ENCODE data around the gene ATP5MC3.

ATP5MC3 gene

GRCh38 chr2:175156534-175156933 is 25.0 kb downstream of the ATP5MC3 start:
- no peak overlapping the region for H3K4me3 ChIP-seq (ENCODE audit: low read depth, low read length)
- TF ChIP-seq CTCF (conservative IDR thresholded peaks at IDR 0.05; ENCODE audit: low read depth, low read length) = no peak
- DNase-seq (ENCODE audit: low read depth) = no peak

GRCh38 chr2:175154661-175155082 is 26.8 kb downstream of the ATP5MC3 start:
- no peak for TF ChIP-seq CTCF (conservative IDR thresholded peaks at IDR 0.05; ENCODE audit: low read depth, low read length)
- no peak overlapping the region for H3K4me3 ChIP-seq (ENCODE audit: low read depth, low read length)
- peak; percentile 82 for DNase-seq (ENCODE audit: low read depth)

- H3K4me3 ChIP-seq (ENCODE audit: low read depth, low read length) = no peak overlapping the region
- DNase-seq (ENCODE audit: low read depth) = no peak
- no peak for TF ChIP-seq CTCF (conservative IDR thresholded peaks at IDR 0.05; ENCODE audit: low read depth, low read length)
Observed at GRCh38 chr2:175152242-175152641, 29.3 kb downstream of the ATP5MC3 start.

- DNase-seq (ENCODE audit: low read depth) = peak; percentile 38
- no peak overlapping the region for H3K4me3 ChIP-seq (ENCODE audit: low read depth, low read length)
- TF ChIP-seq CTCF (conservative IDR thresholded peaks at IDR 0.05; ENCODE audit: low read depth, low read length) = no peak
Observed at GRCh38 chr2:175151791-175152190, 29.7 kb downstream of the ATP5MC3 start.

- no peak for TF ChIP-seq CTCF (conservative IDR thresholded peaks at IDR 0.05; ENCODE audit: low read depth, low read length)
- DNase-seq (ENCODE audit: low read depth) = peak; percentile 44
- no peak overlapping the region for H3K4me3 ChIP-seq (ENCODE audit: low read depth, low read length)
Observed at GRCh38 chr2:175147186-175147585, 34.3 kb downstream of the ATP5MC3 start.

- H3K4me3 ChIP-seq (ENCODE audit: low read depth, low read length) = no peak overlapping the region
- DNase-seq (ENCODE audit: low read depth) = no peak
- no peak for TF ChIP-seq CTCF (conservative IDR thresholded peaks at IDR 0.05; ENCODE audit: low read depth, low read length)
Observed at GRCh38 chr2:175143678-175144077, 37.8 kb downstream of the ATP5MC3 start.

- no peak for DNase-seq (ENCODE audit: low read depth)
- TF ChIP-seq CTCF (conservative IDR thresholded peaks at IDR 0.05; ENCODE audit: low read depth, low read length) = no peak
- no peak overlapping the region for H3K4me3 ChIP-seq (ENCODE audit: low read depth, low read length)
Observed at GRCh38 chr2:175143191-175143590, 38.3 kb downstream of the ATP5MC3 start.
